GM12891 (cell line): ENCODE results near the gene ROR1.
"Not testable (repeated sequence)": the region's sequence is repeated elsewhere in the genome, so short reads cannot be mapped to it uniquely, and the experiment has no call there.

Source experiments
- DNase-seq: peaks from one replicate; pipeline ENCODE4 v3.0.0; 2011; ENCODE audit warnings: low spot score; ENCODE audit not compliant: insufficient read length
- FAIRE-seq: peaks from 2 replicates; lab custom pipeline; 2011; peaks lifted over from hg19 to GRCh38; lab: Jason Lieb, UNC
- PAX5 ChIP-seq: IDR thresholded peaks from 2 replicates; pipeline ENCODE4 v1.6.1; 2011; ENCODE audit warnings: low read length, moderate library complexity, mild to moderate bottlenecking; ENCODE audit not compliant: insufficient read depth, severe bottlenecking
- POLR2A ChIP-seq: IDR thresholded peaks from 2 replicates; pipeline ENCODE4 v1.6.1; 2011; ENCODE audit warnings: low read depth, low read length, control low read depth
- POLR2AphosphoS5 ChIP-seq: IDR thresholded peaks from 2 replicates; pipeline ENCODE4 v1.6.1; 2011; ENCODE audit warnings: low read depth, low read length, control low read depth
- POU2F2 ChIP-seq: IDR thresholded peaks from 2 replicates; pipeline ENCODE4 v1.6.1; 2011; ENCODE audit warnings: low read depth, mild to moderate bottlenecking, control low read depth, low read length, moderate library complexity
- SPI1 ChIP-seq: IDR thresholded peaks from 2 replicates; pipeline ENCODE4 v1.6.1; 2011; ENCODE audit warnings: low read depth, low read length, control low read depth
- TAF1 ChIP-seq: IDR thresholded peaks from 2 replicates; pipeline ENCODE4 v1.6.1; 2011; ENCODE audit warnings: low read depth, low read length, control low read depth

ROR1 gene

GRCh38 chr1:64087768-64088167 lies 314.0 kb downstream of the ROR1 start:
- TF ChIP-seq PAX5 (no peak), TAF1 (no peak), SPI1 (no peak)
- FAIRE-seq (no peak), DNase-seq (no peak)

- no peak for FAIRE-seq
- no peak for DNase-seq
- no peak for TF ChIP-seq POLR2A
- TF ChIP-seq POLR2AphosphoS5 = no peak
- TF ChIP-seq SPI1 = no peak
- no peak for TF ChIP-seq POU2F2
- TF ChIP-seq TAF1 = no peak
- no peak for TF ChIP-seq PAX5
Measured at GRCh38 chr1:64090436-64090835, 316.6 kb downstream of the ROR1 start.

GRCh38 chr1:64092851-64093371 lies 319.1 kb downstream of the ROR1 start:
- FAIRE-seq = no peak
- TF ChIP-seq POU2F2 = no peak
- TF ChIP-seq TAF1 = no peak
- no peak for TF ChIP-seq POLR2AphosphoS5
- TF ChIP-seq SPI1 = no peak
- TF ChIP-seq POLR2A = no peak
- TF ChIP-seq PAX5 = no peak
- no peak for DNase-seq

GRCh38 chr1:64093941-64094340 lies 320.1 kb downstream of the ROR1 start:
- TF ChIP-seq POLR2A = no peak
- no peak for TF ChIP-seq POU2F2
- no peak for TF ChIP-seq TAF1
- no peak for TF ChIP-seq PAX5
- TF ChIP-seq SPI1 = no peak
- no peak for TF ChIP-seq POLR2AphosphoS5
- no peak for DNase-seq
- FAIRE-seq = no peak

- DNase-seq (no peak), FAIRE-seq (no peak)
- no peak for TF ChIP-seq POLR2A
- TF ChIP-seq TAF1 = no peak
- no peak for TF ChIP-seq POU2F2
- TF ChIP-seq POLR2AphosphoS5 = no peak
Measured at GRCh38 chr1:64095832-64096231, 322.0 kb downstream of the ROR1 start.

- no peak for FAIRE-seq
Measured at GRCh38 chr1:64097859-64098258, 324.0 kb downstream of the ROR1 start.

GRCh38 chr1:64098436-64098835 lies 324.6 kb downstream of the ROR1 start:
- no peak for TF ChIP-seq POLR2AphosphoS5
- TF ChIP-seq TAF1 = no peak
- TF ChIP-seq POLR2A = no peak
- no peak for TF ChIP-seq PAX5
- TF ChIP-seq POU2F2 = no peak
- no peak for TF ChIP-seq SPI1
- FAIRE-seq (no peak), DNase-seq (no peak)

More at GRCh38 chr1:64097859-64098258, 324.0 kb downstream of the ROR1 start:
- TF ChIP-seq POU2F2 = no peak
- no peak for TF ChIP-seq PAX5
- no peak for TF ChIP-seq SPI1
- no peak for TF ChIP-seq TAF1
- no peak for TF ChIP-seq POLR2AphosphoS5
- no peak for TF ChIP-seq POLR2A
- no peak for DNase-seq

- DNase-seq (no peak), FAIRE-seq (no peak)
- TF ChIP-seq POLR2A = no peak
- no peak for TF ChIP-seq PAX5
- TF ChIP-seq TAF1 = no peak
- TF ChIP-seq POU2F2 = no peak
- no peak for TF ChIP-seq SPI1
- TF ChIP-seq POLR2AphosphoS5 = no peak
Measured at GRCh38 chr1:64098846-64099582, 325.2 kb downstream of the ROR1 start.

GRCh38 chr1:64100791-64101190 lies 327.0 kb downstream of the ROR1 start:
- DNase-seq (no peak), FAIRE-seq (no peak)
- TF ChIP-seq POLR2A = no peak
- no peak for TF ChIP-seq TAF1
- TF ChIP-seq POLR2AphosphoS5 = no peak
- no peak for TF ChIP-seq PAX5
- TF ChIP-seq SPI1 = no peak
- no peak for TF ChIP-seq POU2F2

GRCh38 chr1:64104585-64104984 lies 330.8 kb downstream of the ROR1 start:
- FAIRE-seq = not testable (repeated sequence)

More at GRCh38 chr1:64104585-64104984, 330.8 kb downstream of the ROR1 start:
- not testable (repeated sequence) for DNase-seq
